K562 (cell line): ENCODE measurements around the gene METTL15. TPM values are rescaled to one million over a fixed set of nuclear protein-coding genes. Genes with fewer than 3 reads are reported as not detected.

ENCODE experiments used
- E2F6 ChIP-seq, 2 experiments: IDR thresholded peaks; 2 replicates each; pipeline ENCODE4 v1.6.1; 2011; ENCODE audit warnings: borderline replicate concordance in 1 of 2, control low read depth in 1 of 2, low read depth in 1 of 2, low read length in 1 of 2, mild to moderate bottlenecking in 1 of 2, mixed read lengths in 1 of 2, moderate library complexity in 1 of 2; ENCODE audit not compliant: insufficient read depth in 1 of 2, insufficient read length in 1 of 2, poor library complexity in 1 of 2, severe bottlenecking in 1 of 2; ENCODE audit errors: extremely low read depth in 1 of 2
- EGR1 ChIP-seq: fragments of 450-650 bp; conservative IDR thresholded peaks from 2 replicates; pipeline ENCODE4 v1.6.1; 2017; ENCODE audit warnings: mild to moderate bottlenecking
- LARP7 ChIP-seq: fragments of 450-650 bp; IDR thresholded peaks from 2 replicates; pipeline ENCODE4 v1.6.1; 2016
- MECOM ChIP-seq: fragments of 250-450 bp; sonication (Bioruptor Pico); IDR thresholded peaks from 2 replicates; pipeline ENCODE4 v1.8.0; 2022; ENCODE audit warnings: inconsistent platforms
- MXD1 ChIP-seq: fragments of 250-450 bp; sonication (Bioruptor Pico); IDR thresholded peaks from 2 replicates; pipeline ENCODE4 v1.8.0; 2021; ENCODE audit warnings: borderline replicate concordance, mild to moderate bottlenecking, moderate library complexity; ENCODE audit not compliant: poor library complexity, severe bottlenecking
- NR3C1 ChIP-seq: sonication (generic); formaldehyde crosslinking; IDR thresholded peaks from 2 replicates; pipeline ENCODE4 v1.8.1; 2022; ENCODE audit warnings: missing genetic modification reagents
- POLR2H ChIP-seq: IDR thresholded peaks from 2 replicates; pipeline ENCODE4 v1.6.1; 2016; ENCODE audit warnings: missing genetic modification characterization, low read depth, mild to moderate bottlenecking, control low read depth, missing compliant biosample characterization, moderate library complexity
- STAT5A ChIP-seq: IDR thresholded peaks from 2 replicates; pipeline ENCODE4 v1.6.1; 2012; ENCODE audit warnings: low read length, inconsistent platforms, borderline replicate concordance
- SUPT5H ChIP-seq: fragments of 450-650 bp; IDR thresholded peaks from 2 replicates; pipeline ENCODE4 v1.6.1; 2016
- ZBTB17 ChIP-seq: fragments of 450-650 bp; formaldehyde crosslinking; IDR thresholded peaks from 2 replicates; pipeline ENCODE4 v1.4.0; 2020; ENCODE audit warnings: mild to moderate bottlenecking
- ZBTB9 ChIP-seq: fragments of 450-650 bp; formaldehyde crosslinking; IDR thresholded peaks from 2 replicates; pipeline ENCODE4 v1.4.0; 2020; ENCODE audit warnings: mild to moderate bottlenecking, moderate library complexity
- ZFP91 ChIP-seq: sonication (generic); formaldehyde crosslinking; IDR thresholded peaks from 2 replicates; pipeline ENCODE4 v1.8.0; 2022; ENCODE audit warnings: mild to moderate bottlenecking, missing genetic modification reagents
- ZNF175 ChIP-seq: fragments of 200-800 bp; sonication (Bioruptor generic); IDR thresholded peaks from 2 replicates; pipeline ENCODE4 v1.6.1; 2016; ENCODE audit warnings: low read depth, mild to moderate bottlenecking, missing genetic modification characterization, missing compliant biosample characterization
- ZNF347 ChIP-seq: fragments of 450-650 bp; formaldehyde crosslinking; IDR thresholded peaks from 2 replicates; pipeline ENCODE4 v1.4.0; 2020; ENCODE audit warnings: low read depth, mild to moderate bottlenecking, moderate library complexity
- ZNF395 ChIP-seq: fragments of 200-800 bp; sonication (Bioruptor generic); IDR thresholded peaks from 2 replicates; pipeline ENCODE4 v1.6.1; 2017; ENCODE audit warnings: missing genetic modification characterization, missing compliant biosample characterization
- ZNF449 ChIP-seq: fragments of 250-450 bp; sonication (Bioruptor Pico); IDR thresholded peaks from 2 replicates; pipeline ENCODE4 v1.8.0; 2022; ENCODE audit warnings: moderate library complexity, mild to moderate bottlenecking, inconsistent platforms
- ZNF589 ChIP-seq: fragments of 200-800 bp; sonication (Bioruptor generic); IDR thresholded peaks from 2 replicates; pipeline ENCODE4 v1.6.1; 2016; ENCODE audit warnings: low read depth, missing genetic modification characterization, missing compliant biosample characterization
- ZNF707 ChIP-seq: fragments of 250-450 bp; sonication (Bioruptor Pico); conservative IDR thresholded peaks from 2 replicates; pipeline ENCODE4 v1.8.0; 2022; ENCODE audit warnings: inconsistent platforms, mild to moderate bottlenecking, moderate library complexity
- ZNF740 ChIP-seq, 3 experiments: fragments of 200-800 bp in 1 of 3; sonication (Bioruptor generic) in 1 of 3; sonication (generic) in 1 of 3; formaldehyde crosslinking in 1 of 3; IDR thresholded peaks; 2 replicates each; pipeline versions ENCODE4 v1.6.1 to v1.8.0; 2016 to 2022; ENCODE audit warnings: mild to moderate bottlenecking in 2 of 3, missing compliant biosample characterization in 2 of 3, missing genetic modification characterization in 2 of 3, missing genetic modification reagents in 1 of 3
- polyA plus RNA-seq, 8 experiments: library from polyadenylated mRNA; depleted of rRNA in 4 of 8; stranded (reverse) in 5 of 8; unstranded in 3 of 8; fragments of >200 nt; fragmentation: Nextera tagmentation in 2 of 8; fragmentation: Illumina TruSeq in 1 of 8; extraction: Ambion mirVana in 2 of 8; extraction: Trizol in 1 of 8; gene quantifications; 2 replicates each; pipeline versions ENCODE4 v1.2.1 to v1.2.3, GENCODE V29; 2011 to 2014; ENCODE audit warnings: inconsistent platforms in 1 of 8, missing spikeins in 1 of 8
- total RNA-seq, 7 experiments: library from RNA; depleted of rRNA in 6 of 7; stranded (reverse); fragments of >200 nt in 6 of 7; fragmentation: Illumina TruSeq in 2 of 7; extraction: Trizol in 2 of 7; gene quantifications; 2 replicates each; pipeline versions ENCODE4 v1.2.1 to v1.2.3, GENCODE V29; 2011 to 2021; ENCODE audit warnings: low replicate concordance in 1 of 7

The METTL15 gene
- total and polyA plus RNA-seq, 9 of the 15 experiments (the other 6 are each of a cell fraction or from before 2014, with no cell fraction given): 10.7 to 21.7 (median 15.9) TPM

- TF ChIP-seq ZFP91 (no peak), EGR1 (no peak), MXD1 (CRISPR knock-in tag) (no peak), ZNF395 (peak; percentile 76; the same call in 1 of the 2 replicates), E2F6 (IDR thresholded peaks at IDR 0.05; ENCODE audit: borderline replicate concordance in 1 of 2, extremely low read depth in 1 of 2, insufficient read depth in 1 of 2, insufficient read length in 1 of 2, low read depth in 1 of 2, low read length in 1 of 2, poor library complexity in 1 of 2, severe bottlenecking in 1 of 2) (no peak), MECOM (CRISPR knock-in tag) (peak; percentile 62; the same call in 1 of the 2 replicates), STAT5A (no peak), ZNF707 (CRISPR knock-in tag) (no peak), POLR2H (tag) (no peak), ZNF589 (peak; percentile 87), ZNF740 (CRISPR knock-in tag; IDR thresholded peaks at IDR 0.05) (no peak), ZNF740 (tag; IDR thresholded peaks at IDR 0.05) (peak in 1 of 2 experiments; percentile 82; a peak in 2 of 4 replicates), ZNF449 (CRISPR knock-in tag) (no peak), ZBTB9 (CRISPR knock-in tag) (peak; percentile 93), SUPT5H (no peak), LARP7 (no peak), ZBTB17 (CRISPR knock-in tag) (peak; percentile 79), ZNF347 (CRISPR knock-in tag) (no peak), ZNF175 (peak; percentile 82; the same call in 1 of the 2 replicates), NR3C1 (CRISPR knock-in tag) (no peak)
Measured at GRCh38 chr11:28170759-28171158, 62.6 kb downstream of the METTL15 start (continued).
